ENCODE data around the gene UBE2I.
"Not testable (repeated sequence)": the region's sequence is repeated elsewhere in the genome, so short reads cannot be mapped to it uniquely, and the experiment has no call there.

UBE2I gene

GRCh38 chr16:1277617-1278282, 31.7 kb upstream of the UBE2I start:
- DNase-seq (ENCODE audit: low spot score), result no peak

DNA sequence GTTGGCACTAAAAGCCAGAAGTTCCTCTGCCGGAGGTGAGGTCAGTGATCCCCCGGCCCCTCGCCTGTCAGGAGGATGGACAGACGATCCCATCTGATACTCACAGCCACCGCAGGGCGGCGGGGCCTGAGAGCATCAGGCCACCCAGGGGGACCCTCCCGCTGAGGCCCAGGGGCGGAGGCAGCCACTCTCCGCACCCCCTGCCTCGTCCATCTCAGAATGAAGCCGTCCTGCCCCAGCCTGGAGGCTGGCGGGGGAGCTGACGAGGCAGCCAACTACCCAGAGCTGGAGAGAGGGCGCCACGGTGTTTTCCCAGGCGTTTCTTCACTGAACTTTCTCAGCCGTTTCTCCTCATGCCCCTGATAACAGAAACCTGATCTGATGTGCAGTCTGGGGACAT, 31.0 kb upstream of the UBE2I start:
- DNase-seq (ENCODE audit: low spot score), result no peak

DNA sequence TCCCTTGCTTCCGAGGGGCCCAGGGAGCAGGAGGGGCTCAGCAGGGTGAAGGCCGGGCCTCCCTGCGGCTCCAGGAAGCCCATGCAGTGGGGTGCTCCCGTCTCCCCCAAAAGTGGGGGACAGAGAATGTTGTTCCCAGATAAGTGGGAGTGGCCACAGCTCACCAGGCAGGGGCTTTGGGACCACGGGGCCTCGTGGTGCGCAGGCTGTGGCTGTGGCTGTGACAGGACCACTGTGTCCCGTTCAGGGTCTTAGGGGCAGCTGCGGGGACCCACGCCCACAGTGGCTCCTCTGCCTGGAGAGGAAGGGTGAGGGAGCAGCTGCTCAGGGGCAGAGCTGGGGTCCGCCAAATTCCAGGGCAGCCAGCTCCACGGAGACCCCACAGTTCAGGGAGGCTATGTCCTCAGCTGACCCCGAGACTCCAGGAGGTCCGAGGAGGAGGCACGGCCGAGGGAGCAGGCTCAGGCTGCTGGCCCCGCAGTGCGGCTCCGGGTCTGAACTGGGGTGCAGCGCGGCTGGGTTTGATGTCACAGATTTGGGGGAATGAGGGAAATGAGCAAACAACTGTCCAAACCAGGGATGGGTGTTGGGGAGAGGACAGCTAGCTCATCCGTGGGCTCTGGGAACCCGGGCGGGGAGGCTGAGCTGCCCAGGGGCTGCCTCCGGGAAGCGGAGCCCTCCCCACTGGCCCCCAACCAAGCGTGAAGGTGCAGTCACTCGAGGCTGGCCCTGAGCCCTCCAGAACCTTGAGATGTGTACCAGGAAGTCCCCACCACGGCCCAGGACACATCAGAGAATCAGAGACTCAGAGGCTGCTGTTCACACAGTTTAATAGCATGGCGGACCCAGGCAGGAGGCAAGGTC, 30.1 kb upstream of the UBE2I start:
- no peak for DNase-seq (ENCODE audit: low spot score)

- DNase-seq (ENCODE audit: low spot score), result no peak
These were observed 29.4 kb upstream of the UBE2I start for GRCh38 chr16:1279945-1280589.

- DNase-seq (ENCODE audit: low spot score), result no peak
These were observed 28.7 kb upstream of the UBE2I start for GRCh38 chr16:1280783-1281182.

DNA sequence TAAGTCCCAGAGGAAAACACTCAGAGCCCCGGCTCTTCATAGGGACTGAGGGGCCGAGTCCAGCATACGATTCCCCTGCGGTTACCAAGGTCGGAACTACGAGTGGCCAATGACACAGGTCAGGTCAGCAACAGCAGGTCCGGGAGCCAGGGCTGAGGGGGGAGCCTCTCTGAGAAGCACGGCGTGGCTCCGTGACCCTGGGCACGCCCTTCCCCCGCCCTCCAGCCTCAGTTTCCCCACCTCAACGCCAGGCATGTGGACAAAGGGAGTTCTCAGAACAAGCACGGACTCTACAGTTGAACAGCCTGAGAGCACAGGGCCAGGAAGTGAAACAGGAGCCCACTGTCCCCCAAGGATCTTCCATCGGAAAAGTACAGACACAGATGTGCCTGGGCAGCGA, 27.9 kb upstream of the UBE2I start:
- DNase-seq (ENCODE audit: low spot score), result no peak

- DNase-seq (ENCODE audit: low spot score), result no peak
These were observed 27.0 kb upstream of the UBE2I start for GRCh38 chr16:1282324-1282973.

- DNase-seq (ENCODE audit: low spot score), result no peak
These were observed 26.1 kb upstream of the UBE2I start for GRCh38 chr16:1283296-1283695.

GRCh38 chr16:1283996-1284616, 25.3 kb upstream of the UBE2I start:
- no peak for DNase-seq (ENCODE audit: low spot score)

GRCh38 chr16:1285669-1286512, 23.5 kb upstream of the UBE2I start:
- no peak for DNase-seq (ENCODE audit: low spot score)

- no peak for DNase-seq (ENCODE audit: low spot score)
These were observed 22.8 kb upstream of the UBE2I start for GRCh38 chr16:1286513-1287094.

- DNase-seq (ENCODE audit: low spot score), result no peak
These were observed 21.3 kb upstream of the UBE2I start for GRCh38 chr16:1287982-1288670.

DNA sequence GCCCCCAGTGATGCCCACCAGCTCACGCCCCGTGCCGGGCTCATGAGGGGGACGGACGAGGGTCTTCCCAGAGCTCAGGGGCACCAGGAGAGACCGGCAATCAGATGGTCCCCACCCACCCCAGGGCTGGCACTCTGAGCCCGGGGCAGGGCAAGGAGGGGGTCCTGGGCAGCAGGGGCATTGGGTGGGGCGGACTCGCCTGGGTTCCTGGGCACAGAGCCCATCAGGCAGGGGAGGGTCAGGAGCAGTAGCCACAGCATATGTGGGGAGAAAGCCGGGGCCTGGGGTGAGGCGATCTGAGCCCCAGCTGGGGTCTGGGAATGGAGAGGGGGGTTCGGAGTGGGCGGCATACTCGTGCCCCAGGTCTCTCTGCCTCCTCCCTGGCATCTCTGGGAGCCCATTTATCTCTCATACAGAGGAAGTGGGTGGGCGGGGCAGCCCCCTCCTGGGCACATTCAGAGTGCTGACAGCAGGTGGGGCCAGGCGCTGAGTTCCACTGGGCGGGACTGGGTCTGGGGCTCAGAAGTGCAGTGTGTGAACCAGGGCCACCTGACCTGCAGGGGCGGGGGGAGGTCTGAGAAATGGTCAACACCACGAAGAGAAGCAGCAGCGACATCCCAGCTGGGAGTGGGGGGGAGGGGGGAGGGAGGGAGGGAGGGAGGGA, 20.5 kb upstream of the UBE2I start:
- DNase-seq (ENCODE audit: low spot score), result no peak

DNA sequence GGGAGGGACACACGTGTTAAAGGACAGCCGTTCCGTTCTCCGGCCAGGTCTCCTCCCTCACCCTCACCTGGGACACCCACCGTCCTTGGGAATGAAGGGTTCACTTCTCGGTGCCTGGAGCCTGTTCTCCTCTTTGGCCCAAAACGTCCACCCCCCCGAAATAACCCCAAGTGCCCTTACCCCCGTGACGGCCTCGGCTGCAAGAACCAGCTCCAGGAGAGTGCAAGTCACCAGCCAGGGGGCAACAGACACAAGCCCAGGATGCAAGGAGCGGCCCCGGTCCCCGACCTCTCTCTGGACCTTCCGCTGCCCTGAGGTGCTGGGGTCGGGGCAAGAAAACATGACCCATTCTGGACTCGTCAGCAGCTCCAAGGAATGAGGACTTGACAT, 20.0 kb upstream of the UBE2I start:
- no peak for DNase-seq (ENCODE audit: low spot score)

- no peak for DNase-seq (ENCODE audit: low spot score)
These were observed 19.4 kb upstream of the UBE2I start for GRCh38 chr16:1290063-1290501.

DNA sequence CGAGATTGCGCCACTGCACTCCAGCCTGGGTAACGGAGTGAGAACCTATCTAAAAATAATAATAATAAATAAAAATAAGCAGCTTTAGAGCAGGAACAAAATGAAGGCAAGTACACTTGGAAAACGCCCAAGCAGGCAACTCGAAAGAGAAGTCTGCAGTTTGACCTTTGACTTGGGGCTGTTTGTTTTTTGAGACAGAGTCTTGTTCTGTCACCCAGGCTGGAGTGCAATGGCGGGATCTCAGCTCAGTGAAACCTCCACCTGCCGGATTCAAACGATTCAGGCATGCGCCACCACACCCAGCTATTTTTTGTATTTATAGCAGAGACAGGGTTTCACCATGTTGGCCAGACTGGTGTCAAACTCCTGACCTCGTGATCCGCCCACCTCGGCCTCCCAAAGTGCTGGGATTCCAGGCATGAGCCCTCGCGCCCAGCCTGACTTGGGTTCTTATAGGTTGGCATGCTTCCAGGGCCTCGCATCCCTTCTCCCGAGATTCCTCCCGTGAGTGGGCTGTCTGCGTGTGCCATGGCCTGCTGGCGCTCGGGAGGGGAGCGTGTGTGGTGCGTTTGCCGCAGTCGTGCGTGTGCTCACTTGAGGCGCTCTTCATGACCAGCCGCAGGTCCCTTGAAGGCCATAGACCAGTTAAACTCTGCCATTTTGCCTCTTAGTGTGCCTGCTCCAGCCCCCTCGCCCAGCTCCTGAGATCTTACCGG, 18.4 kb upstream of the UBE2I start:
- DNase-seq (ENCODE audit: low spot score), result no peak

DNA sequence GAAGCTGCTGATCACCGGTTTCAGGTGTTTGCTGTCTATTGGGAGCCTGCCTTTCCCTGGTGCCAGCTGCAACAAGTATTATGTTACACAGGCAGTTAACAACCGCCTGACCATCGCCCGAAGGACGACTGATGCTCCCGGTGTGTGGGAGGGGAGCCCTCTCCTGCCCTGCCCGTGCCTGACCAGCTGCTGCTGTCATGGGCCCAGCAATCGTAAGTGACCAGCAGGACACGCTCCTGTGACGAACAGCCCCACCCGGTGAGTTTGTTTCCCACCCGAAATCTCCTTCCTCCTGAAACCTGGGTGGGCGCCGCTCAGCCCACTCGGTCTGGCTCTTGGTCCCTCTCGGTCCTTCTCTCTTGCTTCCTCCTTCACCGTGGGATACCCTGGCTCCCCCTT, 17.9 kb upstream of the UBE2I start:
- DNase-seq (ENCODE audit: low spot score), result no peak

GRCh38 chr16:1292208-1292607, 17.2 kb upstream of the UBE2I start:
- not testable (repeated sequence) for DNase-seq (ENCODE audit: low spot score)

DNA sequence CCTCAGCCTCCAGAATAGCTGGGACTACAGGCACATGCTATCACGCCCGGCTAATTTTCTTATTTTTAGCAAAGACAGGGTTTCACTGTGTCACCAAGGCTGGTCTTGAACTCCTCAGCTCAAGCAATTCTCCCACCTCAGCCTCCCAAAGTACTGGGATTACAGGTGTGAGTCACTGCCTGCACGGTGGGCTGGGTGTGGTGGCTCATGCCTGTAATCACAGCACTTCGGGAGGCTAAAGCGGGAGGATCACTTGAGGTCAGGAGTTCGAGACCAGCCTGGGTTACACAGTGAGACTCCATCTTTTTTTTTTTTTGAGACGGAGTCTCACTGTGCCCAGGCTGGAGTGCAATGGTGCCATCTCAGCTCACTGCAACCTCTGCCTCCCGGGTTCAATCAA, 16.6 kb upstream of the UBE2I start:
- DNase-seq (ENCODE audit: low spot score), result not testable (repeated sequence)

All from COLO829 (cell line).